ENCODE measurements around the gene CNGB1. TPM values are rescaled to one million over a fixed set of nuclear protein-coding genes. Genes with fewer than 3 reads are reported as not detected.

CNGB1 gene
- total and polyA plus RNA-seq, 2 of the 13 experiments (the other 11 are each of a cell fraction or from before 2014, with no cell fraction given), result 0.02 to 0.15 TPM

GRCh38 chr16:57892041-57892440 is 78.9 kb downstream of the CNGB1 start:
- peaks cover 88% of the 10 kb centered on the region for H3K4me1 ChIP-seq (ENCODE audit: insufficient read depth, low read length)
- POLR2A ChIA-PET, result interaction anchor here (0.6 to 5.1 kb wide), 24 partner anchors 8 to 225 kb away, joined by 3 to 73 read pairs (median 6); partner anchors contain the start of genes KATNB1, KIFC3 and USB1
- peak overlapping the region; percentile 95 for H3K27ac ChIP-seq (ENCODE audit: extremely low read length, insufficient read depth, low read length)
- in situ Hi-C loops (cut with HindIII; ENCODE audit: extremely low pct_ligation_motif_present, low pct_unique_long_range_greater_than_20kb) (no loop called here), intact Hi-C loops (cut with micrococcal nuclease; ENCODE audit: unreplicated experiment) (loop anchor here (2.0 kb wide), 1 partner anchor 89 kb away; the partner anchor contains the start of gene KIFC3)
- no peak overlapping the region for H2AFZ ChIP-seq (ENCODE audit: low read length)
- ATAC-seq (peak; percentile 4; the same call in 2 of the 3 replicates), FAIRE-seq (no peak), DNase-seq (ENCODE audit: low spot score) (peak; percentile 72)
- 10% methylated on average over 8 of the region's 8 CpGs for WGBS (ENCODE audit: low lambda C conversion rate)
- no peaks in the 10 kb centered on the region; a peak in 1 of 5 replicates for H3K27me3 ChIP-seq (ENCODE audit: control insufficient read depth in 1 of 2, insufficient read depth in 2 of 2, low read length in 2 of 2)
- H3K9ac ChIP-seq (ENCODE audit: insufficient read depth, low read depth, low read length), result peak overlapping the region; percentile 80
- TSS peak; percentile 78 for BruUV-seq (replicated peaks)
- H3K79me2 ChIP-seq (ENCODE audit: insufficient read depth, low read length), result no peaks in the 10 kb centered on the region
- H4K20me1 ChIP-seq (ENCODE audit: insufficient read depth, low read length), result no peaks in the 10 kb centered on the region
- H3K4me3 ChIP-seq (replicated peaks in 1 of 3; ENCODE audit: insufficient read depth in 1 of 3, low read depth in 2 of 3, low read length in 3 of 3), result peak overlapping the region in 2 of 3 experiments; percentile 62 to 71; a peak in 3 of 6 replicates
- H3K9me3 ChIP-seq (ENCODE audit: low read length), result no peaks in the 10 kb centered on the region
- CTCF ChIA-PET (ENCODE audit: low intra/inter-chr PET ratio, low total read pairs), result no interaction called here
- H3K36me3 ChIP-seq (replicated peaks in 1 of 2; ENCODE audit: control insufficient read depth in 1 of 2, insufficient read depth in 2 of 2, low read length in 2 of 2), result no peaks in the 10 kb centered on the region
- H3K4me2 ChIP-seq (ENCODE audit: low read depth, low read length), result peak overlapping the region; percentile 93
- TF ChIP-seq FOXO1 (CRISPR knock-in tag; IDR thresholded peaks at IDR 0.05) (peak; percentile 31; the same call in 1 of the 2 replicates), HMG20B (CRISPR knock-in tag; conservative IDR thresholded peaks at IDR 0.05) (0 out of 2 replicates have a peak, but pooled peaks have one; percentile 45), ONECUT2 (CRISPR knock-in tag; IDR thresholded peaks at IDR 0.05) (peak; percentile 91), BRD4 (CRISPR knock-in tag; IDR thresholded peaks at IDR 0.05) (0 out of 2 replicates have a peak, but pooled peaks have one; percentile 47), SIN3B (IDR thresholded peaks at IDR 0.05; ENCODE audit: low read length) (no peak), SMC3 (IDR thresholded peaks at IDR 0.05; ENCODE audit: low read length) (0 out of 2 replicates have a peak, but pooled peaks have one; percentile 3), HNF4A (CRISPR knock-in tag; IDR thresholded peaks at IDR 0.05) (peak; percentile 70), ZNF430 (CRISPR knock-in tag; IDR thresholded peaks at IDR 0.05) (0 out of 2 replicates have a peak, but pooled peaks have one; percentile 56), NCOA2 (CRISPR knock-in tag; IDR thresholded peaks at IDR 0.05) (peak; percentile 76), ZNF780A (CRISPR knock-in tag; IDR thresholded peaks at IDR 0.05) (no peak), ZNF629 (CRISPR knock-in tag; conservative IDR thresholded peaks at IDR 0.05) (0 out of 2 replicates have a peak, but pooled peaks have one; percentile 25), TBX2 (CRISPR knock-in tag; IDR thresholded peaks at IDR 0.05; ENCODE audit: borderline replicate concordance) (0 out of 2 replicates have a peak, but pooled peaks have one; percentile 18), RARA (CRISPR knock-in tag; IDR thresholded peaks at IDR 0.05) (peak; percentile 70), ZNF83 (CRISPR knock-in tag; IDR thresholded peaks at IDR 0.05; ENCODE audit: borderline replicate concordance) (no peak), ZNF335 (CRISPR knock-in tag; IDR thresholded peaks at IDR 0.05) (0 out of 2 replicates have a peak, but pooled peaks have one; percentile 4), SP140L (CRISPR knock-in tag; IDR thresholded peaks at IDR 0.05; ENCODE audit: borderline replicate concordance) (no peak), DMAP1 (CRISPR knock-in tag; IDR thresholded peaks at IDR 0.05) (peak; percentile 6; the same call in 1 of the 2 replicates), SALL1 (CRISPR knock-in tag; IDR thresholded peaks at IDR 0.05) (peak; percentile 65; the same call in 1 of the 2 replicates), ZNF883 (CRISPR knock-in tag; IDR thresholded peaks at IDR 0.05; ENCODE audit: not compliant biosample characterization) (no peak), AHR (CRISPR knock-in tag; IDR thresholded peaks at IDR 0.05) (0 out of 2 replicates have a peak, but pooled peaks have one; percentile 21), CBX5 (CRISPR knock-in tag; IDR thresholded peaks at IDR 0.05; ENCODE audit: borderline replicate concordance) (0 out of 2 replicates have a peak, but pooled peaks have one; percentile 37), HOXA3 (CRISPR knock-in tag; IDR thresholded peaks at IDR 0.05) (peak; percentile 48; the same call in 1 of the 2 replicates)
- TF ChIP-seq, protein P1, sequence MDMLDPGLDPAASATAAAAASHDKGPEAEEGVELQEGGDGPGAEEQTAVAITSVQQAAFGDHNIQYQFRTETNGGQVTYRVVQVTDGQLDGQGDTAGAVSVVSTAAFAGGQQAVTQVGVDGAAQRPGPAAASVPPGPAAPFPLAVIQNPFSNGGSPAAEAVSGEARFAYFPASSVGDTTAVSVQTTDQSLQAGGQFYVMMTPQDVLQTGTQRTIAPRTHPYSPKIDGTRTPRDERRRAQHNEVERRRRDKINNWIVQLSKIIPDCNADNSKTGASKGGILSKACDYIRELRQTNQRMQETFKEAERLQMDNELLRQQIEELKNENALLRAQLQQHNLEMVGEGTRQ (IDR thresholded peaks at IDR 0.05; ENCODE audit: low read depth, low read length), result 0 out of 2 replicates have a peak, but pooled peaks have one; percentile 8
- TF ChIP-seq, protein P1 (CRISPR knock-in tag; IDR thresholded peaks at IDR 0.05; ENCODE audit: borderline replicate concordance), result no peak

Measured in HepG2 (cell line).